HEK293 (cell line): Measurements from ENCODE around the gene ZBTB20.

ENCODE experiments used
- CTCF ChIA-PET: fragments of 350-600 bp; formaldehyde crosslinking; extraction: SDS; loops from one replicate; lab custom pipeline; 2021; ENCODE audit warnings: antibody characterized with exemption; lab: Yijun Ruan, JAX
- POLR2A ChIA-PET: fragments of 300-600 bp; formaldehyde crosslinking; extraction: SDS; loops from one replicate; lab custom pipeline; 2020; ENCODE audit warnings: antibody characterized with exemption, inconsistent platforms; lab: Yijun Ruan, JAX
- H3K27ac ChIP-seq: fragments of 200-500 bp; sonication (Bioruptor generic); 2 replicates; pipeline ENCODE4 v1.5.1; 2014; ENCODE audit warnings: low read depth, low read length, control low read depth, inconsistent platforms; ENCODE audit errors: extremely low read depth
- H3K36me3 ChIP-seq, 2 experiments: fragments of 200-500 bp in 1 of 2; sonication (Bioruptor generic) in 1 of 2; 1 replicate in 1 of 2; 2 replicates in 1 of 2; pipeline ENCODE4 v1.5.1; 2014 to 2017; ENCODE audit warnings: inconsistent platforms in 2 of 2, low read length in 2 of 2; ENCODE audit not compliant: control insufficient read depth in 2 of 2, insufficient read depth in 1 of 2
- H3K4me1 ChIP-seq: fragments of 200-500 bp; sonication (Bioruptor generic); 2 replicates; pipeline ENCODE4 v1.5.1; 2014; ENCODE audit warnings: mild to moderate bottlenecking, low read length, inconsistent platforms; ENCODE audit not compliant: control insufficient read depth, insufficient read depth
- H3K4me3 ChIP-seq: 2 replicates; pipeline ENCODE4 v1.5.1; 2011; ENCODE audit warnings: low read depth, mild to moderate bottlenecking, control low read depth, low read length, moderate library complexity
- H3K9me3 ChIP-seq: fragments of 200-500 bp; sonication (Bioruptor generic); 2 replicates; pipeline ENCODE4 v1.5.1; 2014; ENCODE audit warnings: low read depth, low read length, inconsistent platforms; ENCODE audit not compliant: control insufficient read depth, insufficient read depth
- ATF2 ChIP-seq: fragments of 450-650 bp; formaldehyde crosslinking; IDR thresholded peaks from 2 replicates; pipeline ENCODE4 v1.5.1; 2016; ENCODE audit warnings: missing biosample characterization, missing genetic modification characterization, low read depth
- BCL6B ChIP-seq: fragments of 450-650 bp; formaldehyde crosslinking; IDR thresholded peaks from 2 replicates; pipeline ENCODE4 v1.5.1; 2017; ENCODE audit warnings: missing biosample characterization, missing genetic modification characterization
- SCRT1 ChIP-seq: fragments of 450-650 bp; formaldehyde crosslinking; IDR thresholded peaks from 2 replicates; pipeline ENCODE4 v1.5.1; 2016; ENCODE audit warnings: missing biosample characterization, missing genetic modification characterization, borderline replicate concordance
- ZBTB10 ChIP-seq: fragments of 450-650 bp; formaldehyde crosslinking; IDR thresholded peaks from 2 replicates; pipeline ENCODE4 v1.5.1; 2016; ENCODE audit warnings: missing biosample characterization, missing genetic modification characterization
- ZBTB17 ChIP-seq: fragments of 450-650 bp; formaldehyde crosslinking; IDR thresholded peaks from 2 replicates; pipeline ENCODE4 v1.5.1; 2016; ENCODE audit warnings: missing biosample characterization, missing genetic modification characterization
- ZBTB20 ChIP-seq: fragments of 450-650 bp; formaldehyde crosslinking; IDR thresholded peaks from 2 replicates; pipeline ENCODE4 v1.5.1; 2016; ENCODE audit warnings: missing biosample characterization, missing genetic modification characterization
- ZBTB26 ChIP-seq: fragments of 450-650 bp; formaldehyde crosslinking; optimal IDR thresholded peaks from 2 replicates; pipeline ENCODE3; 2016; ENCODE audit warnings: missing biosample characterization, mild to moderate bottlenecking, missing genetic modification characterization
- ZFP37 ChIP-seq: fragments of 450-650 bp; formaldehyde crosslinking; IDR thresholded peaks from 2 replicates; pipeline ENCODE4 v1.5.1; 2016; ENCODE audit warnings: missing biosample characterization, missing genetic modification characterization
- ZNF140 ChIP-seq: fragments of 450-650 bp; formaldehyde crosslinking; IDR thresholded peaks from 2 replicates; pipeline ENCODE4 v1.5.1; 2016; ENCODE audit warnings: missing biosample characterization, missing genetic modification characterization
- ZNF24 ChIP-seq: fragments of 450-650 bp; formaldehyde crosslinking; IDR thresholded peaks from 2 replicates; pipeline ENCODE4 v1.5.1; 2016; ENCODE audit warnings: missing biosample characterization, missing genetic modification characterization
- ZNF366 ChIP-seq: fragments of 450-650 bp; formaldehyde crosslinking; conservative IDR thresholded peaks from 2 replicates; pipeline ENCODE4 v1.5.1; 2016; ENCODE audit warnings: missing biosample characterization, missing genetic modification characterization
- ZNF433 ChIP-seq: fragments of 450-650 bp; formaldehyde crosslinking; IDR thresholded peaks from 2 replicates; pipeline ENCODE4 v1.5.1; 2016; ENCODE audit warnings: missing biosample characterization, missing genetic modification characterization, low read depth
- ZNF513 ChIP-seq: fragments of 450-650 bp; IDR thresholded peaks from 2 replicates; pipeline ENCODE4 v1.5.1; 2018; ENCODE audit warnings: missing biosample characterization, missing genetic modification characterization
- ZNF610 ChIP-seq: fragments of 450-650 bp; formaldehyde crosslinking; IDR thresholded peaks from 2 replicates; pipeline ENCODE4 v1.5.1; 2016; ENCODE audit warnings: missing biosample characterization, missing genetic modification characterization, borderline replicate concordance
- ZNF629 ChIP-seq: fragments of 450-650 bp; formaldehyde crosslinking; IDR thresholded peaks from 2 replicates; pipeline ENCODE4 v1.5.1; 2017; ENCODE audit warnings: missing biosample characterization, missing genetic modification characterization
- ZSCAN4 ChIP-seq: fragments of 450-650 bp; formaldehyde crosslinking; IDR thresholded peaks from 2 replicates; pipeline ENCODE4 v1.5.1; 2017; ENCODE audit warnings: missing biosample characterization, missing genetic modification characterization

ZBTB20 gene

GRCh38 chr3:115147329-115148141 is 447 bp upstream of the ZBTB20 start (continued):
- TF ChIP-seq BCL6B (tag by site-specific recombination) (peak; percentile 59; the same call in 1 of the 2 replicates), ATF2 (tag by site-specific recombination) (0 out of 2 replicates have a peak, but pooled peaks have one; percentile 10), ZBTB10 (peak; percentile 85), SCRT1 (no peak), ZNF513 (tag by site-specific recombination) (peak; percentile 72), ZNF629 (tag by site-specific recombination) (peak; percentile 76), ZFP37 (tag by site-specific recombination) (0 out of 2 replicates have a peak, but pooled peaks have one; percentile 56), ZNF610 (tag by site-specific recombination) (peak; percentile 80; the same call in 1 of the 2 replicates), ZNF24 (tag by site-specific recombination) (0 out of 2 replicates have a peak, but pooled peaks have one; percentile 38), ZBTB26 (tag by site-specific recombination) (peak; percentile 97), ZNF140 (tag by site-specific recombination) (no peak)
- TF ChIP-seq, all 188 proteins: peak for 47

- H3K36me3 ChIP-seq: no peaks in the 10 kb centered on the region
- TF ChIP-seq ZNF366 (tag by site-specific recombination) (peak; percentile 40; the same call in 1 of the 2 replicates), ZNF433 (tag by site-specific recombination) (no peak), ZBTB17 (tag by site-specific recombination) (peak; percentile 68), ZBTB20 (tag by site-specific recombination) (0 out of 2 replicates have a peak, but pooled peaks have one; percentile 45), ZSCAN4 (tag by site-specific recombination) (peak; percentile 28; the same call in 1 of the 2 replicates)
- no peaks in the 10 kb centered on the region for H3K9me3 ChIP-seq
- ChIA-PET CTCF (interaction anchor here (0.6 to 0.7 kb wide), 2 partner anchors 90 to 97 kb away, joined by 3 to 4 read pairs; no protein-coding TSS in a partner anchor), POLR2A (interaction anchor here (1.4 to 1.8 kb wide), 4 partner anchors 9 to 513 kb away, joined by 4 to 7 read pairs (median 6); no protein-coding TSS in a partner anchor)
- H3K4me3 ChIP-seq: peak overlapping the region; percentile 85
- H3K4me1 ChIP-seq: peaks cover 3% of the 10 kb centered on the region; the same call in 1 of the 2 replicates
- peak overlapping the region; percentile 97 for H3K27ac ChIP-seq
Observed at GRCh38 chr3:115146032-115146417, 1.1 kb downstream of the ZBTB20 start.
